Type B pancreatic cell (in vitro differentiated cells): ENCODE data around the gene BEST1. TPM values are rescaled to one million over a fixed set of nuclear protein-coding genes. Genes with fewer than 3 reads are reported as not detected.

Source experiments
- DNase-seq: peaks from one replicate; pipeline ENCODE4 v3.0.0; 2021; ENCODE audit warnings: mixed read lengths; ENCODE audit not compliant: unreplicated experiment; ENCODE audit errors: extremely low spot score
- H3K27ac Mint-ChIP-seq: 2 replicates; pipeline ENCODE4 v1.8.0; 2021; ENCODE audit warnings: mild to moderate bottlenecking, mixed read lengths
- H3K27me3 Mint-ChIP-seq: 2 replicates; pipeline ENCODE4 v1.8.0; 2021; ENCODE audit warnings: mixed read lengths
- H3K36me3 Mint-ChIP-seq: 2 replicates; pipeline ENCODE4 v1.8.0; 2021; ENCODE audit warnings: mixed read lengths
- H3K4me1 Mint-ChIP-seq: one replicate; pipeline ENCODE4 v1.8.0; 2021; ENCODE audit warnings: mixed read lengths; ENCODE audit not compliant: unreplicated experiment
- H3K4me3 Mint-ChIP-seq: 2 replicates; pipeline ENCODE4 v1.8.0; 2021; ENCODE audit warnings: mild to moderate bottlenecking, mixed read lengths
- H3K9me3 Mint-ChIP-seq: 2 replicates; pipeline ENCODE4 v1.8.0; 2021; ENCODE audit warnings: mixed read lengths
- total RNA-seq: library from RNA; stranded (reverse); gene quantifications from 2 replicates; pipeline ENCODE4 v1.2.1, GENCODE V29; 2021; ENCODE audit warnings: low replicate concordance
- TF ChIP-seq, protein P1 (sequence below): fragments of 200-600 bp; sonication (generic); conservative IDR thresholded peaks from 2 replicates; pipeline ENCODE4 v1.5.0; 2021; ENCODE audit warnings: antibody characterized with exemption, mild to moderate bottlenecking

BEST1 gene
- total RNA-seq, 1 donor from 2014 or later, result 0.31 TPM

DNA sequence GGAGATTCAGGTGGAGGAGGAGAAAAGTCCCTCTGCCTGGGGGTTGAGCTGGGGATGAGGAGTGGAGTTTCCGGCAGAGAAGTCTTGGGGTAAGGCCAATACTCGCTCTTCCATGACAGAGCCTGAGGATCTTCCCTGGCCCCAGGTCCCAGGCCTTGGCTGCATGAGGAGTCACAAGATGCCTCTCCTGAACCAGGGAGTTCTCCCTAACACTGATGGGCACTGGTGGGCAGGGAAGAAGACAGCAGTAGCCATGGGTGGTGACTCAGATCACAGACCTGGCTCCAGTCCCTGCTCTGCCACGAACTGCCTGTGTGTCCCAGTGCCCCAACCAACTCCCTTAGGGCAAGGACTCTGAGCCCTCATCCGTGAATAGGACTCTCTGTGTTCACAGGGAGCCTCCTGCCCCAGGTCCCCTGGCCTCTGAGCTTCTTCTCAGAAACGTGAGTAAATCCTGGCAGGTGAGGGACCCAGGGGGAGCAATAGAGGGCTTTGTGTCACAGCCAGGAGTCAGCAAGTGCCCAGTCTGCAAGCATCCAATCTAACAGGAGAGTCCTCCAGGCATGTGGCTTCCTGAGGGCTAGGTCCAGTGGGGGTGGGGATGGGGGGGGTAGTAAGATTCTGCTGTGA, 62.8 kb downstream of the BEST1 start:
- Mint-ChIP-seq H3K36me3 (no peaks in the 10 kb centered on the region), H3K4me3 (no peak overlapping the region), H3K9me3 (no peaks in the 10 kb centered on the region), H3K27me3 (no peaks in the 10 kb centered on the region), H3K27ac (no peak overlapping the region), H3K4me1 (peaks cover 6% of the 10 kb centered on the region)
- TF ChIP-seq, protein P1, sequence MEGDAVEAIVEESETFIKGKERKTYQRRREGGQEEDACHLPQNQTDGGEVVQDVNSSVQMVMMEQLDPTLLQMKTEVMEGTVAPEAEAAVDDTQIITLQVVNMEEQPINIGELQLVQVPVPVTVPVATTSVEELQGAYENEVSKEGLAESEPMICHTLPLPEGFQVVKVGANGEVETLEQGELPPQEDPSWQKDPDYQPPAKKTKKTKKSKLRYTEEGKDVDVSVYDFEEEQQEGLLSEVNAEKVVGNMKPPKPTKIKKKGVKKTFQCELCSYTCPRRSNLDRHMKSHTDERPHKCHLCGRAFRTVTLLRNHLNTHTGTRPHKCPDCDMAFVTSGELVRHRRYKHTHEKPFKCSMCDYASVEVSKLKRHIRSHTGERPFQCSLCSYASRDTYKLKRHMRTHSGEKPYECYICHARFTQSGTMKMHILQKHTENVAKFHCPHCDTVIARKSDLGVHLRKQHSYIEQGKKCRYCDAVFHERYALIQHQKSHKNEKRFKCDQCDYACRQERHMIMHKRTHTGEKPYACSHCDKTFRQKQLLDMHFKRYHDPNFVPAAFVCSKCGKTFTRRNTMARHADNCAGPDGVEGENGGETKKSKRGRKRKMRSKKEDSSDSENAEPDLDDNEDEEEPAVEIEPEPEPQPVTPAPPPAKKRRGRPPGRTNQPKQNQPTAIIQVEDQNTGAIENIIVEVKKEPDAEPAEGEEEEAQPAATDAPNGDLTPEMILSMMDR, result no peak
- no peak for DNase-seq

Other genes with a start within 250 kb of the BEST1 start
- 29.6 and 62.1 TPM in 2 replicates for gene MYRF, start 197.7 kb upstream of the BEST1 start, total RNA-seq
- gene TMEM258, start 157.8 kb upstream of the BEST1 start, total RNA-seq, result 158 and 162 TPM in 2 replicates
- 27.7 and 44.6 TPM in 2 replicates for gene FEN1, start 157.4 kb upstream of the BEST1 start, total RNA-seq
- 34.2 and 90.0 TPM in 2 replicates for gene FADS1, start 133.3 kb upstream of the BEST1 start, total RNA-seq
- gene FADS2, start 122.1 kb upstream of the BEST1 start, total RNA-seq, result 127 and 205 TPM in 2 replicates
- 4.4 and 10.0 TPM in 2 replicates for gene FADS3, start 58.8 kb upstream of the BEST1 start, total RNA-seq
- 2.1 and 16.6 TPM in 2 replicates for gene RAB3IL1, start 32.8 kb upstream of the BEST1 start, total RNA-seq
- gene FTH1, start 17.3 kb downstream of the BEST1 start, total RNA-seq, result 1,346 and 2,108 TPM in 2 replicates
- gene INCENP, start 173.7 kb downstream of the BEST1 start, total RNA-seq, result 38.8 and 96.7 TPM in 2 replicates
- gene SCGB1D1, start 239.9 kb downstream of the BEST1 start, total RNA-seq, result not detected in 2 replicates